GM19455 (cell line): ENCODE data around the gene SLC6A19.
"Not testable (repeated sequence)": the region's sequence is repeated elsewhere in the genome, so short reads cannot be mapped to it uniquely, and the experiment has no call there.

Experiments used
- ATAC-seq: cut with Tn5 transposase; IDR thresholded peaks from one replicate; pipeline ENCODE4 v1.9.1; 2021; ENCODE audit not compliant: unreplicated experiment

SLC6A19 gene

DNA sequence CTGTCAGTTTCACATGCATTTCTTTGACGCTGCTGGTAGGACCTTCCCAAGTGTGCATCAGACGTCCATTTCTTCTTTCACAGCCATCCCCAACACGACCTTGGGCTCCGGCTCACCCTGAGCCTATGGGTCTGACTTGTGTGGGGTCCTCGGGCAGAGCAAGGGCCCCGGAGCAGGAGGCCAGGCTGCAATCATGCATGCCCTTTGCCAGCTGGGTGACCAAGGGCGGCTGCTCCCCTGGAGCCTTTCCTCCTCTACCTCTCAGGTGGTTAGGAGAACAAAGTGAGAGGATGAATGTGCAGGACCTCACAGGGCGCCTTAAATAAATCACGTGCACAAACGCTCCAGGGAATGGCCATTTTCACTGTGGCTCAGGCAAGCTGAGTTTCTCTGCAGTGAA lies 60.2 kb downstream of the SLC6A19 start:
- no peak for ATAC-seq

DNA sequence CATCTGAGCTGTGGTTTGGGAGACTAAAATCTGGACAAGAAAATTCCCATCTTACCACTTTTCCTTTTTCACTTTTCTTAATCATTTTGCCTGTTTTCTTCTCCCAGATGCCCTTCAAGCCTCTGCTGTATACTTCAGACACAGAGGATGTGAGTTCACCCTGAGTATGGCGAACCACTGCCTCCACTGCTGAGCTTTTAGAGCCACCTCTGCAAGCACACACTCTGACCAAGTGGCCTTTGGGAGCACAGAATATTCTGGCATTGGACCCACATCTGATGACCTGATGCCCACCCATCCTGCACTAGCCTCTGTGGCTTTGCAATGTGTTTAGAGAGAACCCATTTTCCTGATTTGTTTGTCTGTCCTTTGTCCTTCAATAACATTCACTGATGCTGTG lies 61.0 kb downstream of the SLC6A19 start:
- ATAC-seq = no peak

- ATAC-seq = no peak
These were observed 62.8 kb downstream of the SLC6A19 start for GRCh38 chr5:1264211-1264610.

DNA sequence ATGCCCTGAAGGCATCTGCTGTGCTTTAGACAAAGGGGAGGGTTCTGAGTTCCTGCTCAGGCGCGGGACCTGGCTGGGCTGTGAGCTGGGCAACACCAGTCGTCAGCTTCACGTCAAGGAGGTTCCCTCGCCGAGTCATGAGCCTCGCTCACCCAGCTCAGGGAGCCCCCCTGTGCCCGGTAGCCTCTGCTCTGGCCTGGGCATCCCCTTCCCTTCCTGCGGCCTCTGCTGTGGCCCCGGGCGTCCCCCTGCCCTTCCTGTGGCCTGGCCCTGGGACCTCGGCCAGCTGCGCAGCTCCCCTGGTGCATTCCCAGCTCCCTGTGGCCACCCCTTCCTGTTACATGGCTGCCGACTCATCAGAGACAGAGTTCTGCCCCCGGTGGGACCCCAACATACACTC lies 63.6 kb downstream of the SLC6A19 start:
- no peak for ATAC-seq

DNA sequence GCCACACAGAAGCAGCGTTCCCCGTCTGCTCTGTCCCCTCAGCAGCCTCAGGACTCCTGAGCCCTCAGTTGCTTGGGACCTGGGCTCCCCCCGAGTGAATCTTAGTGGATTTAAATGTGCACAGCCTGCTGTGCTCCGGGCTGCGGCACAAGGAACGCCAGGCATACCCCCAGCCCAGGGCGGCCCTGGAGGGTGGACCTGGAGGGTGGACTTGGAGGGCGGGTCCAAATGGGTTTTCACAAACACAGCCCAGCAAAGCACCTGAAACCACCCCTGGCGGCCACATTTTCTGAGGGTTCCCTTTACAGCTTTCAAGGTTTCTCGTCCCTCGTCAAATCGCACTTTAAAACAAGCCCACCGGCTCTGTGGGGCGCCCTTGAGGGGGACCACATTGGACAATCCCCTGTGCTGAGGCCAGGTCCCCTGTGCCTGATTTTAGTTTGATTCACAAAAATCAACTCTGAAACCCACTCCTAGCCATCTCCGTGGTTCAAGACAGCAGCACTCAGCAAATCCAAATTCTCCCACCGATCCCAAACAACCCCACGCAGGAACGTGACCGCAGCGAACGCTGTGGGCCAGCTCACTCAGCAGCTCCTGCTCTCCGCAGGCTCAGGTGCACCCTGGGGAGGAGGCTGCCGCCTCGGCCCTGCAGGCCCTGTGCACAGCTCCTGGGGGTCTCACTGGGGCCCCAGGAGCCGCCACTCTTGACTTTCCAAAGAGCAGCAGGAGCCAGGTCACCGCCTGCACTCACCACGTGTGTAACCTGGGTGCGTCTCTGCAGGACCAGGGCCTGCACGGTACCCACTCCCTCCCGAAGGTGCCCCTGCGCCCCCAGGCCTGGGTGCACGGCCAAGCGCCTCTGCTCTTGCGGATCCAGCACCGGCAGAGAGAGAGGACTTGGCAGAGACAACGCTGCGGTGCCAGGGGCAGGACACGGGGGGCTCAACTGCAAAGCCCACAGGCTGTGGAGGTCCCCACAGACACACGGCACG lies 64.4 kb downstream of the SLC6A19 start:
- ATAC-seq = no peak

- ATAC-seq = no peak
These were observed 65.4 kb downstream of the SLC6A19 start for GRCh38 chr5:1266791-1267190.

- ATAC-seq = not testable (repeated sequence)
These were observed 66.1 kb downstream of the SLC6A19 start for GRCh38 chr5:1267464-1267863.

DNA sequence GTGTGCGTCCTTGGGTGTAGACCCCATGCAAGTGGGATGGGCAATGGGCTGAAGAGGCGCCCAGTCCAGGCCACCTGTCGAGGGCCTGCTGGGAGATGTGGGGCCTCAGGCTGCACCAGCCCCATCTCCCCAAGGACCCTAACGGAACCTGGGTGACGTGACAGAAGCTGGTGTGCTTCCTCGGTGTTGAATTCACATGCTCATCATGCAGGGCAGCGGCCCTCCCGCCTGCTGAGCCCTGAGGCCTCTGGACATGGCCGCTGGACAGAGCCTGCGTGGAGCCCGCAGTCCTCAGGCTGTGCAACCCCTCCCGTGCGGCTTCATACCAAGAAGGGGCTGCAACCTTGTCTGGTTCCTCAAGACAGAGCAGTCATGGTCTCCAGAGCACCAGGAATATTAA lies 66.7 kb downstream of the SLC6A19 start:
- no peak for ATAC-seq

DNA sequence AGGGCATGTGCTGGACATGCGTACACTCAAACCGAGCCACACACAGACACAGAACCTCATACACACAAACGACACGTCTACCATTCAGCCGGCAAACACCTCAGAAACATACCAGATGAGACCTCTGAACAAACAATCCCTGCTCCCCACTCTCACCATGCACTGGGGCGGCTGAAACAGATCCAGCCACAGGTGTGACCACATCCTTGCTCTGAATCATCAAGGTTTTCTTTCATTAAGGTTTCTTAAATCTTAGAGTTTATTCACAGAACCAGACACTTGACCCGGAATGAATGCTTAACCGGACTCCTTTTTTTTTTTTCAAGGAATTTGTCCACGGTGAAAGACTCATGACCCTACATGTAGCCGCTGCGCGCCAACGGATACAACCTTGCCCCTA lies 67.3 kb downstream of the SLC6A19 start:
- ATAC-seq = no peak

- no peak for ATAC-seq
These were observed 69.0 kb downstream of the SLC6A19 start for GRCh38 chr5:1270426-1270825.

GRCh38 chr5:1270933-1271914 lies 69.8 kb downstream of the SLC6A19 start:
- no peak for ATAC-seq

GRCh38 chr5:1272201-1272600 lies 70.8 kb downstream of the SLC6A19 start:
- ATAC-seq = no peak

- ATAC-seq = no peak
These were observed 72.3 kb downstream of the SLC6A19 start for GRCh38 chr5:1273745-1274144.

DNA sequence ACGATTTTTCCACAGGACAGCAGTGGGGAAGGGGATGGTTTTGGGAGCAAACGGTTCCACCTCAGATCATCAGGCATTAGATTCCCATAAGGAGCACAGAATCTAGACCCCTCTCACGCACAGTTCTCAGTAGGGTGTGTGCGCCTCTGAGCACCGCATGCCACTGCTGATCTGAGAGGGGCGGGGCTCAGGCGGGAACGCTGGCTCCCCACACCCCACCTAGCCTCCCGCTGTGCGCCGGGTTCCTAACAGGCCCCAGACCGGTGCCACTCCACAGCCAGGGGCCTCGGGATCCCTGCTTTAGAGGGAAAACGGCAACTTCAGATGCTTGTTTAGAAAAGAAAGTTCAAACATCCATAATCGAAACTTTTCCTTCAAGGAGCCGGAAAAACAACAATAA lies 73.1 kb downstream of the SLC6A19 start:
- no peak for ATAC-seq
